Hepatocyte (in vitro differentiated cells): Measurements from ENCODE around the gene RNF141. TPM values are rescaled to one million over a fixed set of nuclear protein-coding genes. Genes with fewer than 3 reads are reported as not detected.

Source experiments
- DNase-seq: peaks from one replicate; pipeline ENCODE4 v3.0.0-alpha.2; 2016; ENCODE audit warnings: low spot score
- H2AFZ ChIP-seq: fragments of 200-600 bp; sonication (generic); 2 replicates; pipeline ENCODE4 v1.6.0; 2016; ENCODE audit warnings: antibody characterized with exemption, mild to moderate bottlenecking
- H3K27ac ChIP-seq: fragments of 200-600 bp; sonication (generic); 2 replicates; pipeline ENCODE4 v1.5.1; 2016; ENCODE audit warnings: mild to moderate bottlenecking
- H3K27me3 ChIP-seq: fragments of 200-600 bp; sonication (generic); 2 replicates; pipeline ENCODE4 v1.6.1; 2016
- H3K36me3 ChIP-seq: fragments of 200-600 bp; sonication (generic); replicated peaks from 2 replicates; pipeline ENCODE4 v1.5.1; 2016; ENCODE audit warnings: low read depth; ENCODE audit not compliant: insufficient read depth
- H3K4me1 ChIP-seq: fragments of 200-600 bp; sonication (generic); 2 replicates; pipeline ENCODE4 v1.5.1; 2016; ENCODE audit warnings: mild to moderate bottlenecking, moderate library complexity; ENCODE audit not compliant: insufficient read depth
- H3K4me2 ChIP-seq: fragments of 200-600 bp; sonication (generic); 2 replicates; pipeline ENCODE4 v1.6.0; 2016
- H3K4me3 ChIP-seq: fragments of 200-600 bp; sonication (generic); 2 replicates; pipeline ENCODE4 v1.5.1; 2016; ENCODE audit warnings: mild to moderate bottlenecking
- H3K79me2 ChIP-seq: fragments of 200-600 bp; sonication (generic); 2 replicates; pipeline ENCODE4 v1.6.0; 2017; ENCODE audit warnings: mild to moderate bottlenecking
- H3K9me2 ChIP-seq: fragments of 200-600 bp; sonication (generic); replicated peaks from 2 replicates; pipeline ENCODE4 v1.6.0; 2017; ENCODE audit warnings: mild to moderate bottlenecking; ENCODE audit not compliant: insufficient read depth
- H3K9me3 ChIP-seq: fragments of 200-600 bp; sonication (generic); 2 replicates; pipeline ENCODE4 v1.5.1; 2016; ENCODE audit warnings: low read depth, mild to moderate bottlenecking
- H4K20me1 ChIP-seq: fragments of 200-600 bp; sonication (generic); 2 replicates; pipeline ENCODE4 v1.6.0; 2016; ENCODE audit warnings: mild to moderate bottlenecking; ENCODE audit not compliant: insufficient read depth, poor library complexity, severe bottlenecking
- CTCF ChIP-seq: fragments of 200-600 bp; sonication (generic); IDR thresholded peaks from 2 replicates; pipeline ENCODE4 v1.5.1; 2016; ENCODE audit warnings: antibody characterized with exemption, mild to moderate bottlenecking; ENCODE audit not compliant: poor library complexity
- EZH2 ChIP-seq: fragments of 200-600 bp; sonication (generic); IDR thresholded peaks from 2 replicates; pipeline ENCODE4 v1.6.1; 2016; ENCODE audit warnings: antibody characterized with exemption, mild to moderate bottlenecking, borderline replicate concordance
- EZH2phosphoT487 ChIP-seq: fragments of 200-600 bp; sonication (generic); IDR thresholded peaks from one replicate; pipeline ENCODE4 v1.6.1; 2018; ENCODE audit warnings: antibody characterized with exemption, mild to moderate bottlenecking, low read depth, moderate library complexity; ENCODE audit not compliant: unreplicated experiment, severe bottlenecking
- whole genome bisulfite sequencing: methylation state at CpG from one replicate; pipeline ENCODE4 v1.1.6; 2016; ENCODE audit warnings: low lambda C conversion rate; ENCODE audit errors: missing lambda C conversion rate; 5-methylcytosine and 5-hydroxymethylcytosine counted together
- polyA plus RNA-seq: library from polyadenylated mRNA; unstranded; fragments of >200 nt; fragmentation: Nextera tagmentation; extraction: Ambion mirVana; gene quantifications from 2 replicates; pipeline ENCODE4 v1.2.1, GENCODE V29; 2016
- total RNA-seq: library from RNA; depleted of rRNA; stranded (reverse); fragments of >200 nt; gene quantifications from 2 replicates; pipeline ENCODE4 v1.2.3, GENCODE V29; 2014

Gene RNF141
- total and polyA plus RNA-seq, 2 experiments from 2014 or later = 21.2 to 32.9 TPM

GRCh38 chr11:10551845-10552352, 10.9 kb upstream of the RNF141 start:
- no peak for DNase-seq
- H3K4me3 ChIP-seq = no peak overlapping the region
- H3K9me2 ChIP-seq = no peaks in the 10 kb centered on the region
- no peaks in the 10 kb centered on the region for H3K36me3 ChIP-seq
- WGBS = 96% methylated on average over 3 of the region's 3 CpGs
- no peak overlapping the region for H3K4me2 ChIP-seq
- H2AFZ ChIP-seq = no peak overlapping the region
- no peak overlapping the region for H3K27ac ChIP-seq
- H3K4me1 ChIP-seq = no peaks in the 10 kb centered on the region
- no peaks in the 10 kb centered on the region for H3K9me3 ChIP-seq
- H3K79me2 ChIP-seq = no peaks in the 10 kb centered on the region
- no peaks in the 10 kb centered on the region for H4K20me1 ChIP-seq
- TF ChIP-seq EZH2phosphoT487 = no peak
- no peak for TF ChIP-seq EZH2
- no peak for TF ChIP-seq CTCF
- H3K27me3 ChIP-seq = no peaks in the 10 kb centered on the region

- no peaks in the 10 kb centered on the region for H3K27me3 ChIP-seq
- H2AFZ ChIP-seq = no peak overlapping the region
- no peaks in the 10 kb centered on the region for H3K9me2 ChIP-seq
- no peaks in the 10 kb centered on the region for H3K4me1 ChIP-seq
- H3K36me3 ChIP-seq = no peaks in the 10 kb centered on the region
- no peak overlapping the region for H3K4me2 ChIP-seq
- no peak overlapping the region for H3K4me3 ChIP-seq
- TF ChIP-seq CTCF (no peak), EZH2phosphoT487 (no peak)
- H4K20me1 ChIP-seq = no peaks in the 10 kb centered on the region
- WGBS = 79% methylated on average over 4 of the region's 4 CpGs
- no peaks in the 10 kb centered on the region for H3K9me3 ChIP-seq
- no peaks in the 10 kb centered on the region for H3K79me2 ChIP-seq
- peak overlapping the region; percentile 37 for H3K27ac ChIP-seq
- no peak for DNase-seq
Measured at GRCh38 chr11:10551290-10551592, 10.3 kb upstream of the RNF141 start.

GRCh38 chr11:10550503-10551289, 9.7 kb upstream of the RNF141 start:
- Histone ChIP-seq H3K36me3 (no peaks in the 10 kb centered on the region), H3K27me3 (no peaks in the 10 kb centered on the region), H3K4me3 (no peak overlapping the region), H3K79me2 (no peaks in the 10 kb centered on the region), H3K4me1 (no peaks in the 10 kb centered on the region), H2AFZ (no peak overlapping the region), H3K9me2 (no peaks in the 10 kb centered on the region), H3K27ac (peak overlapping the region; percentile 37), H4K20me1 (no peaks in the 10 kb centered on the region), H3K4me2 (no peak overlapping the region), H3K9me3 (no peaks in the 10 kb centered on the region)
- TF ChIP-seq EZH2phosphoT487 = no peak
- TF ChIP-seq EZH2 = no peak
- TF ChIP-seq CTCF = no peak
- DNase-seq = no peak
- WGBS = 92% methylated on average over 3 of the region's 3 CpGs
